Fibroblast of lung (primary cell): ENCODE data around the gene SH2D1B.

Source experiments
- EZH2 ChIP-seq: IDR thresholded peaks from 2 replicates; pipeline ENCODE4 v1.5.1; 2012; ENCODE audit warnings: low read length, control low read depth, mild to moderate bottlenecking; ENCODE audit errors: missing control alignments
- TF ChIP-seq, protein P1 (sequence below), 2 donors: IDR thresholded peaks in 1 of 2; conservative IDR thresholded peaks in 1 of 2; 1 replicate in 1 of 2; 2 replicates in 1 of 2; pipeline ENCODE4 v1.5.1; 2011 to 2012; ENCODE audit warnings: low read length in 2 of 2, control low read depth in 1 of 2, inconsistent platforms in 1 of 2, low read depth in 1 of 2, mild to moderate bottlenecking in 1 of 2

DNA sequence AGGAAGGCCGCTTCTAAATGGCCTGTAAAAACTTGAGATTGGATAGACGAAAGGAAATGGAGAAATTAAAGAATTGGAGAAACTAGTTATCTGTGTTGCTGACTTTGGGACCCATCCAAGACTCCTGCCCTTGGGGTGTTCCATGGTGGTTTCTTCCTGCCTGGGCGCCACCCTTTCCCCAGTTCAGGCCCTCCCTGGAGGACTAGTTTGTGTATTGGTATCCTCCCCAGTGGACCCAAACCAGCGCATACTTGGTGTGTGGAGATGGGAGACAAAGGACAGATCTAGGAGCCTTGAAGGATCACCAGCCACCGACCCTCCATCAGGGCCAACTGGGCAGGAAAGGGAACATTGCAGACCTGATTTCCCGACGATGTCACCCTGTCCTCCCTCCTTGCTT is 42.4 kb downstream of the SH2D1B start:
- no peak for TF ChIP-seq EZH2
- TF ChIP-seq, protein P1, sequence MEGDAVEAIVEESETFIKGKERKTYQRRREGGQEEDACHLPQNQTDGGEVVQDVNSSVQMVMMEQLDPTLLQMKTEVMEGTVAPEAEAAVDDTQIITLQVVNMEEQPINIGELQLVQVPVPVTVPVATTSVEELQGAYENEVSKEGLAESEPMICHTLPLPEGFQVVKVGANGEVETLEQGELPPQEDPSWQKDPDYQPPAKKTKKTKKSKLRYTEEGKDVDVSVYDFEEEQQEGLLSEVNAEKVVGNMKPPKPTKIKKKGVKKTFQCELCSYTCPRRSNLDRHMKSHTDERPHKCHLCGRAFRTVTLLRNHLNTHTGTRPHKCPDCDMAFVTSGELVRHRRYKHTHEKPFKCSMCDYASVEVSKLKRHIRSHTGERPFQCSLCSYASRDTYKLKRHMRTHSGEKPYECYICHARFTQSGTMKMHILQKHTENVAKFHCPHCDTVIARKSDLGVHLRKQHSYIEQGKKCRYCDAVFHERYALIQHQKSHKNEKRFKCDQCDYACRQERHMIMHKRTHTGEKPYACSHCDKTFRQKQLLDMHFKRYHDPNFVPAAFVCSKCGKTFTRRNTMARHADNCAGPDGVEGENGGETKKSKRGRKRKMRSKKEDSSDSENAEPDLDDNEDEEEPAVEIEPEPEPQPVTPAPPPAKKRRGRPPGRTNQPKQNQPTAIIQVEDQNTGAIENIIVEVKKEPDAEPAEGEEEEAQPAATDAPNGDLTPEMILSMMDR (conservative IDR thresholded peaks at IDR 0.05 in 1 of 2, IDR thresholded peaks at IDR 0.05 in 1 of 2; ENCODE audit: low read depth in 1 of 2, low read length in 2 of 2), result no peak
